ENCODE results near the gene BPIFA1.

Gene BPIFA1

DNA sequence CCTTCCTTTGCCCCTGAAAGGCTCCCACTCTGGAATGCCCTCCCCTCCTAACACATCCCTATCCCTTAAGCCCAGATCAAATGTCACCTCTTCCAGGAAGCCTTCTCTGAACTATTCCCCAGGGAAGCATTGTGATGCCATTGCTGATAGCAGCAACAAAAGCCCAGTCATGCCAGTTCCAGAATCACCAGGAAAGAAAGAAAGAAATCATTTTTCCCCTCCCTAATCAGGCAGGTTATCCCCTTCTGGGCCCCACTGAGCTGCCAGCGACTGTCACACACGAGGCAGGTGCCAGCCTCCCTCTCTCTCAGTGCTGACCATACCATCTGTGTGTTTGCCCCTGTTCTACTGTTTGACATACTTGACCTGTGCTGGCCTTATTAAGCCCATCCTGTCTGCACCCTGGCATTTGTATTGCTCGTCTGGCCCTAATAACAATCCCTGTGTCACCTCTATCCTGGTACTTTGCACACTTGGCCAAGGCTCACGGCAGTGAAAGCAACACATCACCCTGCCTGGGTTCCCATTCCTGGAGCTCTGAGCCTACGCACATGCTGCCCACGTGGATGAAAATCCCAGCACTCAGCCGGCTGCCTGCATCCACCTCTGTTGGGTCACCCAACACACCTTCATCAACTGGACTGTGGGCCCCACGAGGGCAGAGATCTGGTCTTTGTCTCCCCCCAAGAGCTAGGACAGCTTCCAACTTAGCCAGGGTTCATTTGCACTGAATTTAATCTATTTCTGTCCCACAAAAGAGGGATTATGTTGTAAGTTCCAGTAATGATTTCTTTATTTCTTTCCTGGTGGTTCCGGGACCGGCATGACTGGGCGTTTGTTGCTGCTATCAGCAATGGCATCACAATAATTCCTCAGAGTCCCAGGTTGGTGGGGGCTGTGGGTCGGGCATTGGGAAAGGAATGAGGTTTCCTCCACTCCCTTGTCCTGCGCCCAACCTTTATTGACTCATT is 42.0 kb downstream of the BPIFA1 start:
- no peak for DNase-seq (ENCODE audit: low read depth)

DNA sequence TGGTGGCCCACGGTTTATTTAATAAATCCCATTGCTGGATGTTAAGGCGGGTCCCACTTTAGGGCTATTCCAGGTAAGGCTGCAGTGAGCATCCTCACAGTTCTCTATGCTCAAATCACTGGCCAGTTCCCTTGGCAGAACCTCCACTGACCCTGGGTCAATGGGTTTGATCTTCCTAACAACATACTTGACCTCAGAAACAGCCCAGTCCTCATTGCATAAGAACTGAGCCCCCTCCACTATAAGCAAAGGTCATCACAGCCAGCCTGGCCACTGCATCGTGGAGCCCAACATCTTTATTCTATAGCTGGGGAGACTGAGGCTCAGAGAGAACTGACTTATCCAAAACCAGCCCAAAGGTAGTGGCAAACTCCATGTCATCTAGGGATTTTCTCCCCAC is 42.9 kb downstream of the BPIFA1 start:
- no peak for DNase-seq (ENCODE audit: low read depth)

DNA sequence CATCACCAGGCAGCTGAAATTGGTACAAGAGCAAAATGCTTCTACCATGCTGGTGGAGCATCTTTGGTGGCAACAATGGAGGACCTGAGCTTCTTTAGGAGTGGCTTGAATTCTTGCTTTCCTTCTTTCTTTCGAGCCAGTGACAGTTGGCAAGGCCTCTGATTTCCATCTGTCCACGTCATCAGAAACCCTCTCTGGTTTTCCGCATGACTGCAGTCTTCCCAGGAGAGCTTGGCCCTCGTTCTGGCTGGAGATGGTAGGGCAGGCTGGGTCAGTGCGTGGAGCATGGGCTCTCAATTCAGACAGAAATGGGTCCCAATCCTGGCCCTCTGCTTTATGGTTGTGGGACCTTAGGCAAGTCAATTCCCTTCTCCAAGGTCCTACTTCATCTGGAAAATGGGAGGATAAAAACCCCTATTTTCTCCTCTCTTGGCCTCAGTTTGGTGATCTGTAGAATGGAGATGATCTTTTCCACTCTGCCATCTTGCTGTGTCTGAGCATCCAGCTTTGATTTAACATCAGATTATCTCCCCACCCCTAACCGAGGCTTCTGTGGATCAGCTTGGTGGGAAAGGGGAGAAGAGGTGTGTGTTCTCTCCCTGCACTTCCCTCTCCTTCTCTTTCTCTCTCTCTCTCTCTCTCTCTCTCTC is 43.6 kb downstream of the BPIFA1 start:
- no peak for DNase-seq (ENCODE audit: low read depth)

DNA sequence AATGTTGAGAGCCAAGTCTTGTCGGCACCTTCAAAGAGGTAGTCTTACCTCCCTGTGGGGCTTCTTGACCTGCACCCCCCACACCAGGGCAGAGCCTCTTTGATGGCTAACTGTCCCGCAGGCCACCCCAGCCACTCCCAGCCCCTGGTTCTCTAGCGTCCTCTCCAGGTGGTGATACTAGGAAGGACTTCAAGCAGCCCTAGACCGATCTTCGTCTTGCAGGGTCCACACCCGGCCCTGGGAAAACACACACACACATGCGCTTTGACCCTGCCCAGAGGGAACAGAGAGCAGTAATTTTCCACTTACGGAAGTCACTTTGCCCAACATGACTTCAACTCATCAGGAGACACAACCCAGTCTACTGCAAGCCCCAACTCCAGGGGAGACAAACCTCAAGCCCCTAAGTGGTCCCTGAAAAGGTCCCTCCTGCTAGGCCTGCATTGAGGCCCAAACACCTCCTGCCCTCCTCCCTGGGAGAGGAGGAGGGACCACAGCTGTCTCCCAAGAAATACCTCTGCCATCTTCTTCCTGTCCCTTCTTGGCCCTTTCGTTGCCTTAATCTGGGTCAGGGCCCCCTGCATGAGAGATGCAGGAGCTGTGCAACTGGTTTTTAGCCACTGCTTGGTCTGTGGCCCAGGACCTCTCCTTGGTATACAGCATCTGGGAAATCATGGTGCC is 44.3 kb downstream of the BPIFA1 start:
- DNase-seq (ENCODE audit: low read depth), result no peak

DNA sequence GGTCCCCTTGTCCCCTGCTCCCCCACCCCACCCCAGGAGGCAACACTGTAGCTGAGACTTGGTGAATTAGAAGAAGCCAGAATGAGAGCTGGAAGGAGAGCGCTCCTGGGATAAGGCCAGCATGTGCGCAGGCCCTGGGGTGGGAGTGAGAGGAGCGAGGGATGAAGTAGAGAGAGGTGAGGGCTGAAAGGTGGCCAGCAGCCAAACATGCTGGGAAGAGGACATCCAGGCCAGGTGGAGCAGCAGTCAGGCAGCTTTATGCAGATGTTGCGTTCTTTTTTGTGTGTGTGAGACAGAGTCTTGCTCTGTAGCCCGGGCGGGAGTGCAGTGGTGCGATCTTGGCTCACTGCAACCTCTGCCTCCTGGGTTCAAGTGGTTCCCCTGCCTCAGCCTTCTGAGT is 45.0 kb downstream of the BPIFA1 start:
- DNase-seq (ENCODE audit: low read depth), result no peak

DNA sequence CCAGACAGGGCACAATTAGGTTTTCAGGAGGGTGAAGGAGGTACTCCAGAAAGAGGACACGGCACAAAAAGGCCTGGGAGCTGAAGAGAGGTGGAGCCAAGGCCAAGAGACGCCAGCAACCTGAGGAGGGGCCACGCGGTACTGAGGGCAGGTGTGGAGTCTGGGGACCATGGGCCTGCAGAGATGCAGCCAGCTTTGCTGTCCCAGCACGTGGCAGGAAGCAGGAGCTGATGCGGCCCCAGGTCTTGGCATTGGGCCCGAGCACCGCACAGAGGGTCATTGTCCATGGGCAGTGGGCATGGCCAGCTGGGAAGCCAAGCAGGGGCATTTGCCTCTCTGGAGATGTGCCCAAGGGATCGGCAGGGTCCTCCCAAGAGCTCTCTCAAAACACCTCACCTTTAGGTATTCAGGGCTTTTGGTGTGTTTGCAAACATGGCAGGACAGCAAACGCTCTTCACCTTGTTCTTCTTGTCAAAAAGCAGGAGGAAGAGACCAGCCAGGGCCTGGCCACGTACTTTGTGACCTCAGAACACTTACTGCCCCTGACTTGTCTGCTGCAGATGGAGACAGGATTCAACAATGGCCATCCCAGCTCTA is 45.9 kb downstream of the BPIFA1 start:
- no peak for DNase-seq (ENCODE audit: low read depth)

DNA sequence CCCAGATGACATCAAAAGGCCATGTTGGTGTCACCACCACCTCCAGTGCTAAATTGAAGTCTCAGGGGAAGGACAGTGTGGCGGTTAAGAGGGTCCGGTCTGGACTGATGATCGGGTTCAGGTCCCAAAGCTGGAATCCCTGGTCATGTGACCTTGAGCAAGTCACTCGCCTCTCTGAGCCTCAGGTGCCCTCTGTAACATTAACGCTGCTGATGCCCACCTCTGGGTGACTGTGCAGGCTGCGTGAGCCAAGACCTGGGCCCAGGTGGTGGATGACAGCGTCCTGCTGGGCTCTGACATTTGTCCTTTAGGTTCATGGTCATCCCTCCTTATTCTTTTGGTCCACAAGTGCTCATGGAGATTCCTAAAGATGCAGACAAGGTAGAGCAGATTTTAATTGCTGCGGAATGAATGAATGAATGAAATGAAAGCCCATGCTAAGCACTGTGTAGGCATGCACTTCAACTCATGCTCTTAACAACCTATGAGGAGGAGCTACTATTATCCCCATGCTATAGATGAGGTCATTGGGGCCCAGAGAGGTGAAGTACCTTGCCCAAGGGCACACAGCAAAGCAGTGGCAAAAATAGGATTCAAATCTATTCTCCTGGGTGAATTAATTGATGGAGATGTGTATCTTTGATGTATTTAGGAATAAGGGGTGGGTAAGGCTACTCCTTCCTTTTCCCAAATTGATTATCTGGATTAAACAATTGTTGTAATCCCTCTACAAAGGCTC is 46.6 kb downstream of the BPIFA1 start:
- DNase-seq (ENCODE audit: low read depth), result no peak

DNA sequence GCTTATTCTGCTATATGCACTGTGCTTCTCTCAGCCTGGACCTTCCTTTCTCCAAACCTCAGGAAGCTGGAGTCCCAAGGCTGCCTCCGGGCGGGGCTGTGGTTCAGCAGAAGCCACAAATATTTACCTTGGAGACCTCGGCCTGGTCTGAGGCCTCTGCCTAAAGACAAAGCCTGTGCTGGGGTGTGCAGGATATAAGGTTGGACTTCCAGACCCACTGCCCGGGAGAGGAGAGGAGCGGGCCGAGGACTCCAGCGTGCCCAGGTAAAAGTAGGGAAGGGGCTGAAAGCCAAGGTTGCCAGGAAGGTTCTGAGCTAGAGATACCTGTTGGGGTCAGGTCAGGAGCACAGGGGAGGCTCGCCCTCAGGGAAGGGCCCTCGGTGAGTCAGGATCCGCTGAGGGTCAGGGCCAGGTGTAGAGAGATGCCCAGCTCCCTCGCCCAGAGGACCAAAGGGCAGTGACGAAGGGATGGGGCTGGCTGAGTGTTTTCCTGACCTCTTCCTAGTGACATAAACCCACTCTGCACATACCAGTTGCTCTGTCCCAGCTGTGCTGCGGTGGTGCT is 47.3 kb downstream of the BPIFA1 start, which contains the start of gene BPIFB1:
Gene BPIFB1, plus strand, starts transcription at position 224 of the 565 bp plus-strand sequence. CDS start 2,860 bp downstream, outside the sequence.
- DNase-seq (ENCODE audit: low read depth), result no peak

DNA sequence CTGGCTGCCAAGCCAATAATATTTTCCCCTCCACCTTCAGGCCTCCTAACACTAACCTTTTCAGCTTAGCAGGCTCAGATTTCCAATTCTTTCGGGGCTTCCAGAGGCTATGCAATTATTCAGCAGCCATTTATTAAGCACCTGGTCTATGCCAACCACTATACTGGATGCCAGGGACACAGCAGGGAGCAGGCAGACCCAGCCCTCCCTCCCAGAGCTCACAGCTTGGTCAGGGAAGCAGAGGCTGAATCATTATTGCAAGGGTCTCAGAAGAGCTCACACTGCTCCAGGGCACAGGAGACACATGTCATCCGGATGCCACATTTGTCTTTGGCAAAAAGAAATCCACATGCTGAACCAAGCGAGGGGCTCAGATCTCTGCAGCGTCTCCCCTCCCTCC is 48.5 kb downstream of the BPIFA1 start:
- DNase-seq (ENCODE audit: low read depth), result no peak

DNA sequence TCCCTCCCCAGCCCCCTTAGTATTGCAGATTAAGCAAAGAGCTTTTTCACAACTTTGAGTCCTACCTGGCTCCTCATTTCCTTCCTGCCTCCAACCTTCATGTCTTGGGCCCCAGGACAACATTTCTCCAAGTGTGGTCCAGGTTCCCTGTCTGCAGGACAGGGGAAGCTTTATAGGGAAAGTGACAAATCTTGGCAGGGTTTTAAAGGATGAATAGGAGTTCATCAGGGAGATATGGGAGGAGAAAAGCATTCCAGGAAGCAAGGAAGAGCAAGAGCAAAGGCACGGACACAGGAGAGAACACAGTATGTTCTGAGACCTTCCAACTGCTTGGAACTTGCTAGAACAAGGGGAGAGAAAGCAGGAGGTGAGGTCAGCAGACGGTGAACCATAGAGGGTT is 49.1 kb downstream of the BPIFA1 start:
- no peak for DNase-seq (ENCODE audit: low read depth)

DNA sequence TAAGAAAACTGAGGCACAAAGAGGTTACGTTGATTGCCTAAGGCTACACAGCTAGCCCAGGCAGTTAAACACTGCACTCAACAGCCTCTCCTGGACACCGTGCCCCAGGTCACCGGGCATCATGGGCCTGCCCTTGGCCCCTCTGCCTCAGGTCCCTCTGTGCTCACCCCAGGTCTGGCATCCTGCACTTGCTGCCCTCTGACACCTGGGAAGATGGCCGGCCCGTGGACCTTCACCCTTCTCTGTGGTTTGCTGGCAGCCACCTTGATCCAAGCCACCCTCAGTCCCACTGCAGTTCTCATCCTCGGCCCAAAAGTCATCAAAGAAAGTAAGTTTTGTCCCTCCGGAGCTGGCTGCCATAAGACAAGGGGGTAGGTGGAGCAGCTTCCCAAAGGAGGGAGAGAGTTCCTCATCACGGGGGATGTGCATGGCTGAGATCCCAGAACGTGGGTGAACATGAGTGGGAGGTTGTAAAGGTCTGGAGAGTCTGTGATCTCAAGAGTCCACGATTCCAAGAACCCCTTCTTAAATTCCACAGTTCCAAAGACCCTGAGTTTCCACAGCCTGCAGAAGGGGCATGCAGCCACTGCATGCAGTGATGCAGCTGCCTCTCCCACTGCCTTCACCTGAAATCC is 50.2 kb downstream of the BPIFA1 start:
- DNase-seq (ENCODE audit: low read depth), result no peak

DNA sequence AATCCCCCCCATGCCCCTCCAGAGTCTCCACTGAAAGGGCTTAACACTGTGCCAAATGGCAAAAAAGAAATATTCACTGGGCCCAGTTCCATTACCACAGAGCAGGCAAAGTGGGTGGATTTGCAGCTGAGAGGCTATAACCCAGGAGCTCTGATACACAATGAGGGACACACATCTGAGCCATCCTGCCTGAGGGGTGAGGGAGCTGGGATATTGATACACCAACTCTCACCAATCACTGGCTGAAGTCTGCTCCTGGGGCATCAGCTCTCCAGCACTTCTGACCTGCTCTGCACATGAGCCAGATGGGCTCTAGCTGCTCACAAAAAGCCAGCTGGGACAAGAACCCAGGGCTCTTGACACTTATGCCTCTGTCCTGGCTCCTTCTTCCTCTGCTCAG is 52.1 kb downstream of the BPIFA1 start:
- no peak for DNase-seq (ENCODE audit: low read depth)

DNA sequence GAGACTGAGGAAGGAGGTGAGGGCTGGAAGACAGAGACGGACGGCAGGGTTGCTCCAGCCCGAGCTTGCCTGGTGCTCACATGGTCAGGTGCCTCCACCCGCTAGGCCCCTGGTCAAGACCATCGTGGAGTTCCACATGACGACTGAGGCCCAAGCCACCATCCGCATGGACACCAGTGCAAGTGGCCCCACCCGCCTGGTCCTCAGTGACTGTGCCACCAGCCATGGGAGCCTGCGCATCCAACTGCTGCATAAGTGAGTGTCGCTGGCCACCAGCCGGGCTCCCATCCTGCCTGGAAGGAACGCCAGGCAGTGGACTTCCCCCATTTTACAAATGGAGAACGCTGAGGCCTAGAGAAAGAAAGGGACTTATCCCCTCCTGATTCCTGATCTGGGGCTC is 55.1 kb downstream of the BPIFA1 start:
- DNase-seq (ENCODE audit: low read depth), result no peak

DNA sequence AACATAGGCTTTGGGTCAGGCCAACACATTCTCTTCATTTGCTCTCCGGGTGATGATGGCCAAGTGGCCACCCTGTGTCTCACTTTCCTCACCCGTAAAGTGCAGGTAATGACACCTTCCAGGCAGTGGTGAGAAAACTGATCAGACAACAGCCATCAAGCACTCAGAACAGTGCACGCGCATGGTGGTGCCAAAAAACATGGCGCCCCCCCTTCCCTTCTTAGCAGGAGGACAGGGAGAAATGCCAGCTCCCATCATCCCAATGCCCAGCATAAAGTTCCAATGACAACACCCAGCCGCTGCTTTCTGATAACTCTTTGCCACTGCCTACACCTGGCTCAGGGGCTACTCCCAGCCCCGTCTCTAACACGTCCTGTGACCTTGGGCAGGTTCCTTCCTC is 55.6 kb downstream of the BPIFA1 start:
- no peak for DNase-seq (ENCODE audit: low read depth)

DNA sequence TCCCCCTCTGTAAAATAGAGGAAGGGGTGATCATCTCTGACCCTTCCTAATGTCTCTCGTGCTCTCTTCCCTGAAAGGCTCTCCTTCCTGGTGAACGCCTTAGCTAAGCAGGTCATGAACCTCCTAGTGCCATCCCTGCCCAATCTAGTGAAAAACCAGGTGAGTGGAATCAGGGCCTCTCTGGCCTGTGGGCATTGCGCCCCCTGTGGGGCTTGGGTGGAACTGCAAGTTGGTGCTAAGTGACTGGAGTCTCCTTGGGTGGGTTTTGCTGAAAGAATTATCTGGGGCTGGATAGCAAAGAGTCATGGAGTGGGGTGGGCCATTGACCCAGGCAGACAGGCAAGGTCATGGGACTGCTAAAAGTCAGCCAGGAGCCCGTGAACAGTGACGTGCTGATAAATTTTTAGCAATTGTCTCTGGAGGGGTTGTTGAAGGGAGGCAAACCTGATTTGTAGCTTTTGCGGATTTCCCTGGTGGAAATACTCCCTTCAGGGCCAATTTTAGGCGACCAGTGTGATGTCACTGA is 56.1 kb downstream of the BPIFA1 start:
- DNase-seq (ENCODE audit: low read depth), result peak; percentile 50

Data from ELR (cell line).